ENCODE data around the gene NFE2L2.
"Not testable (repeated sequence)": the region's sequence is repeated elsewhere in the genome, so short reads cannot be mapped to it uniquely, and the experiment has no call there.

The NFE2L2 gene

DNA sequence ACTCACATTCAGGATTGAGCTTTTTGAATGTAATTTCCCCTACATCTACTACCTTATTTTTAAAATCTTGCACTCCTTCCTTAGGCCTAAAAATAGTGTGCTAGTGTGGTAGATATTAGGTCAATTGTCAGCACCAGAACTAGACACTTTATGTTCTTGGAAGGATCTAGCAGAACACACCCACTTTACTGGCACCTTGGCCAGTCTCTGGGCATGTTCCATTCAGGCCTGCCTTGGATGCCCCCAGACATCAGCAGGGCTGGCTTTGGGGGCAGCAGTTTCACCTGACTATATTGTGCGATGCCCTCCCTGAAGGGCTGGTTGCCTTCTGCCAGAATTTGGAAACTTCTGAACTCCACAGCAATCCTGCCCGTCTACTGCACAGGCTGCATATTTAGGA lies 15.3 kb upstream of the NFE2L2 start:
- no peak for DNase-seq

DNA sequence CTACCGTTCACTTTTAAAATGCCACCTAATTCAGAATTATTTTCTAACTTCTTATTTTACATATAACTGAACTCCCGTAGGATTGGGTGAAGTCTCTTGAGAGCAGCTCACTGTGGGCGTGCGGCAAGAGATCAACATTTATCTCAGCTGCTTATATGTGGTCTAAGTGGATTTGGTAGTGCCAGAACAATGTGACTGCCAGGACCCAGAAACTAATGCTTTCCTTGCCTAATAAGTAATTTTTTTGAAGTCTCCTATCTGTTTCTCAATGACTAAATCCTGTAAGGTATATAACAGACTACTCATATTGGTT lies 11.2 kb upstream of the NFE2L2 start:
- no peak for DNase-seq

- DNase-seq = no peak
Measured at GRCh38 chr2:177275040-177275742, 10.7 kb upstream of the NFE2L2 start.

- DNase-seq = no peak
Measured at GRCh38 chr2:177273408-177273807, 8.9 kb upstream of the NFE2L2 start.

- DNase-seq = no peak
Measured at GRCh38 chr2:177272765-177273164, 8.2 kb upstream of the NFE2L2 start.

GRCh38 chr2:177271981-177272666 lies 7.6 kb upstream of the NFE2L2 start:
- DNase-seq = no peak

- no peak for DNase-seq
Measured at GRCh38 chr2:177270531-177270930, 6.0 kb upstream of the NFE2L2 start.

DNA sequence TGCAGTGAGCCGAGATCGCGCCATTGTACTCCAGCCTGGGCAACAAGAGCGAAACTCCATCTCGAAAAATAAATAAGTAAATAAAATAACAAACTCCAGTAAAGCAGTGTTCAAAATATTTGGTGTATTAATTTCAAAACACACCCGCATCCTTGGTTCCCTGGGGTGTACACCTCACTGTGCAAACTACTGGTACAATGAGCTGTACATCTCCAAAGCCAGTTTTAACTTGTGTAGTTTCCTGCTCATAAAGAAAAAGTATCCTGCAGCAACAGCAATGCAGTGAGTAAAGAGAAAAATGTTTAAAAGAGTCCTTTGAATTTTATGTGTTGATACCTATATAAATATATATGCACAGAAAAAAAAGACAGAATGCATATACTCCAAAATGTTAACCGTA lies 4.4 kb upstream of the NFE2L2 start:
- no peak for DNase-seq

- DNase-seq = no peak
Measured at GRCh38 chr2:177268187-177268871, 3.8 kb upstream of the NFE2L2 start.

DNA sequence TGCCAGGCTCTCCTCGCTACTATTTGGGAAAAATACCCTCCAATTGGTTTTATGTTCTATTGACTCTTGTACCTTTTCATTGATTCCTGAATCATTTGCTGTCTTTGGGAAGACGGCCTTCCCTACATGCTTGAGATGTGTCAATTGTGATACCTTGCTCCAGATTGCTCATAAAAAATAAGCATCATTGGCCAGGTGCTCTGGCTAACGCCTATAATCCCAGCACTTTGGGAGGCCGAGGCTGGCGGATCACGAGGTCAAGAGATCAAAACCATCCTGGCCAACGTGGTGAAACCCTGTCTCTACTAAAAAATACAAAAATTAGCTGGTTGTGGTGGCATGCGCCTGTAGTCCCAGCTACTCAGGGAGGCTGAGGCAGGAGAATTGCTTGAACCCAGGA lies 2.4 kb upstream of the NFE2L2 start:
- DNase-seq = not testable (repeated sequence)

GRCh38 chr2:177265824-177266817 lies 1.6 kb upstream of the NFE2L2 start:
- no peak for DNase-seq

DNA sequence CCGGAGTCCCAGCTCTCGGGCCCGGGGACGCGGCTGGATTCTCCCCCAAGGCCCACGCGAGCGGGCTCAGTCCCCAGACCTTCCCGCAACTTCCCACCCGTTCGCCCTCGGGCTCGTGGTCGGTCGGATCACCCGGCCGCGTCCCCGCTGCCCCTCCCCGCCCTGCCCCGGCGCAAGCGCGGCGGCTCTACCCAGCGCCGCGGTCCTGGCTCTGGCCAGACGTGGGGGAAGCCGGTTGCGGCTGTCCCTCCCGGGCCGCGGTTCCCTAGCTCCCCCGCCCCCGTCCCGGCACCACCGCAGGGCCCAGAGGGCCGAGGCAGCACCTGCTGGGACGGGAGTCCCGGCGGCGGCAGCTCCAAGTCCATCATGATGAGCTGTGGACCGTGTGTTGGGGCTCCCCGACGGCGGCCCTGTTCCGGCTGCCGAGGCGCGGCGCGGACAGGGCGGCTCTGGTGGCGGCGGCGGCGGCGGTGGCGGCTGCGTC lies 276 bp downstream of the NFE2L2 start:
- DNase-seq = no peak

- DNase-seq = peak; percentile 92
Measured at GRCh38 chr2:177263451-177264208, 897 bp downstream of the NFE2L2 start.

GRCh38 chr2:177262958-177263450 lies 1.5 kb downstream of the NFE2L2 start:
- DNase-seq = no peak

DNA sequence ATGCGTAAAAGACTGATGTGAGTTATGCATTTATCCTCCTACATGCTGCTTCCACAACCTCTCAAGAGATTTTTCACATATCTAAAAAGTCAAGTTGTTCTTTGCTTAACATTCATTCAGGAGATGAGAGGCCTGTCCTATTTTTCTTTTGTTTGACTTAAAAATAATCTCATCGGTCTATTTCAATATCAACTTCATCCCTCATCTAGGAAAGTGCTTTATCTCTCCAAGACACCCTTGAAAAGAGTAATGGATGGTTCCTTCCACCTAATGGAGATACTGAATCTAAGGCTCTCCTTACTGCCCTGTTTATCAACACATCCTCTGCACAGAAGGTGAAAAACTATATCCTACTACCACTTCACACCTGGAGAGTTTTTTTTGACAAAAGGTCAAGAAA lies 2.4 kb downstream of the NFE2L2 start:
- no peak for DNase-seq

GRCh38 chr2:177261116-177262060 lies 3.1 kb downstream of the NFE2L2 start:
- DNase-seq = no peak

- DNase-seq = no peak
Measured at GRCh38 chr2:177260379-177260778, 4.1 kb downstream of the NFE2L2 start.

GRCh38 chr2:177258059-177258458 lies 6.5 kb downstream of the NFE2L2 start:
- DNase-seq = no peak

DNA sequence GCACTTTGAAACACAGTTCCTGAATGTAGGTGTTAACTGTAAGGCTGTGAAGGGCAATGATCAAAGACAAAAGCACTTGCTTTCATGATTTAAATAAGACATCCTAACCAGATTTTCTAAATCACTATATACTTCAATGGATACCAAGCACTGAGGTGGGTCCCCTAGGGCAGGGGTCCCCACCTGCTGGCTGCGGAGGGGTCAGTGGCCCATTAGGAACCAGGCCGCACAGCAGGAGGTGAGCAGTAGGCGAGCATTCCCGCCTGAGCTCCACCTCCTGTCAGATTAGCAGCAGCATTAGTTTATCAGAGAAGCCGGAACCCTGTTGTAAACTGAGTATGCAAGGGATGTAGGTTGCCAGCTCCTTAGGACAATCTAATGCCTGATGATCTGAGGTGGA lies 7.1 kb downstream of the NFE2L2 start:
- no peak for DNase-seq

- no peak for DNase-seq
Measured at GRCh38 chr2:177256695-177257094, 7.8 kb downstream of the NFE2L2 start.

DNA sequence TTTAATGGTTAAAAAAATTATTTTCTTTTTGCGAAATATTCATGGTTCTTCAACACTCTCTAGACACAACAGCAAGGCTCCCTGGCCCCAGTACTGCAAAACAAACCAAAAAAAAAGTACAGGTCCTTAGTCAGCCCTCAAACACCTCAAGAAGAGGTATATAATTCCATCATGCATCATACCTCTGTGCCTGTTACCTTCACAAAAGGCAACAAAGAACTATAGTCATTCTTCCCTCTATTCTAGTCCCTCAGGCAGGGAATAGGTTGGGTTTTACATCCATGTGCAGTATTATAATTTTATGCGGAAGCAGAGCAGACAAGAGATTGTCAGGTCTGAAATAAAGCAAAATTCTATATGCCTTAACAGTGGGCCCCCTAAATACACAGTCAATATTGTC lies 8.5 kb downstream of the NFE2L2 start:
- DNase-seq = no peak

All from stimulated activated CD4-positive, alpha-beta T cell treated with anti-CD3 and anti-CD28 coated beads, Interleukin-1b, Interleukin-23, amount 100 ng/mL, for 48 hours (primary cell).